ENCODE measurements around the gene ARID1A.
"Not testable (repeated sequence)": the region's sequence is repeated elsewhere in the genome, so short reads cannot be mapped to it uniquely, and the experiment has no call there.

Gene ARID1A

DNA sequence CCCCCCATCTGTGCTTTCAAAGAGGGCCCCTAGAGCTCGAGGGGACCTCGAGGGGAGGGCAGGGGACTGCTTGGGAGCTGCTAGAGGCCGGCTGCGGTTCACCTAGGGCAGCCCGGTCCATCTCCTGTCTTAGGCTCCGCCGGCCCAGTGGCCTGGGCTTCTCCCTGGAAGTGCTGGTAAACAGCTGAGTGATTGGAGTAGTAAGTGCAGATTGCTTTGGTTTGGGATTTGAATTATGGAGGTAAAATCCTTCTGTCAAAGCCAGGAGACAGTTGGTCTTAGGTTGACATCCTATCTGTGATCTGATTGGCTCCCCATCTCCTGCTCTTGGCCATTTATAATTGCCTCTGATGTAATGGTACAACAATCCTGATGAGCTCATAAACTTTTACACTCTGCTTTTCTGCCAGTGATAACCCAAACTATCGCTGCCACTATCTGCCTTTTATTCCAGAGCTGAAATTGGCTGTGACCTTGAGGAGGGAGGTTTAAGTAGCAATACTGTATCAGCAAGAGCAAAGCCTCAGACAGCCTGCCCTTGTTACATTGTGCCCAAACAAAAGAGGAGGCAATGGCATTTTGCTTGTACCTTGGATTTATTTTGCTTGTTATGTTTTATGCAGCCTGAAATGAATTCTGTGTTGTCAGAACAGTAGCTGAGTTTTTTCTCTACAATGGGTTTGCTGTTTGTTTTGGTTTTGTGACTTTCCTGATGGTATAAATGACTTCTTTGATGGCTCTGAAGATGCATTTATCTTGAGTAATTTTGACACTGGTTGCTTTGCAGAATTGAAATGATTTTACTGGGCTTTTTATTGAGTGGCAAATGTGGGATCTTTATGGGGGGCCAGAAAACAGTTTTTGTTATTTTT is 2.4 kb downstream of the ARID1A start:
- peak in 1 of 2 experiments; percentile 45 for DNase-seq

DNA sequence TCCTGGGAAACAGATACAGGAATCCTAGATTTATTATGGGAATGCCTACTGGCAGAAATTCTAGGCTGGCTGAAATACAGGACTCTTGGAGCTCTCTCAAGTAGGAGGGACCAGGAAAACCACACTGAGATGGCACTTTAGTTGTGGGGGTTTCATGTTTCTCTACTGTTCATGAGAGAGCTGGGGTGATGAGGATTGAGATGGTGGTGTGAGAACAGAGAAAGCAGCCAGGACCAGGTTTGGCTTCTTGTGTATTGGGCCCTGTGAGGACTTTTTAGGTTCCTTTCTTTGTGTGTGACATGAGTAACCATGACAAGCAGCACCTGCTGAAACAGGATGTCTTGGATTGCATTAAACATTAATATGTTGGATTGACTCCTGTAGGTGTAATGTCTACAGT is 4.9 kb downstream of the ARID1A start:
- DNase-seq, result no peak

DNA sequence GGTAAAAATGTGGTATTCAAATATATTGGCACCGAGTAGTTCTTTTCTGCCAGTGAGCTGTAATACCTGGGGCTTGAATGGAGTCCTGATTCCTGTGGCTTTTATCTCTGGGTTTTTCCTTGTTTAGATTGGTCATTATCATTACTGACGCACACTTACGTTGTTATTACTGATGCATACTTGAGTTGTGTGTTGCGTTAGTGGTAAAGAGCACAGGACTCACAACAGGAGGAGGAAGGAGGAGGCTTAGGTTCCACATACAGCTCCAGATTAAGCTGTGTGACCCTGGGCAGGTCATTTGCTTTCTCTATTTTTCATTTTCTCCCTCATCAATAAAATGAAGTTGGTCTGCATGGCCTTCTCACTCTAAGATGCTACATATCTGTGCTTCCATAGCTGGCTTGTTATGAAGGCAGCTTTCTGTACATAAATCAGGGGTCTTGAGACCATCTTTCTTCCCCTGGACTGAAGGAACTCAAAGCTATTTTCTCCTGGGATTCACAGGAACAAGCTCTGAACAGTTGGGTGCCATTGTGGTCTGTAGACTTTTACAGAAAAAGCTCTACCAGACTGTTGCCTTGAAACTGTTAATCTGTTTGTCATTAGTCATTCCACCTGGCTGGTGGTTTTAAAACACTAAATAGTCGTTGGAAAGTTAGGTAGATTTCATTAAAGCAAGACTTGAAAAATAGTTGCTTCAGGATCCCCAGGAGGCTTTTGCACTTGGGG is 5.6 kb downstream of the ARID1A start:
- DNase-seq, result no peak

DNA sequence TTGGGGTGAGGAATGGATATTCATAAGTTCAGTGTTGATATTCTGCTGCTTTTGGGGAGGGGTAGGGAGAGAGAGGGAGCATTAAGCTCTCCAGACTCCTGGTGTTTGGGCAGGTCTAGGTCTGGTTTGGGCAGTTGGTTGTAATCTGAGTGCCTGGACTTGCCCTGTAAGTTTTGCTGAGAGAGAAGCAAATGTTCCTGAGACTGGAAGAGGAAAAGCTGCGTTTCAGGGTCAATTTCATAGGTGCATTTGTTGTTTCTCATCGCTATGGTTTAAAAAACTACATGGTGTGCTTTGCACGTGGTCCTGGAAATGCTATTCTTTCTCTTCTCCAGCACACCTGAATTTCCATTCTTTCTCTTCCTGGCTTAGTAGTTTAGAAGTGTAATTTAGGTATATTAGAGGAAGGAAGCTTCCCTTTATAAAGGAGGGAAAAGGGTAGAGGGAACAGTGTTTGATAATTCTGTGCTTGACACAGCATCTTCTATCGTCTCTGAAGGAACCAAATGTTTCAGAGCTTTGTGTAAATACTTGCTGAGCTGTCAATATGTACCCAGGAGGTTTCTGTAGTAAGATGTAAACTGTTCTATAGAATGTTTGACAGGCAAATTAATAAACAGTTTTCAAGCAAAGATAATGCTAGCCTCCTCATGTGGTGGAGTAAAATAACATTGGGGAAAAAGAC is 6.3 kb downstream of the ARID1A start:
- no peak for DNase-seq

DNA sequence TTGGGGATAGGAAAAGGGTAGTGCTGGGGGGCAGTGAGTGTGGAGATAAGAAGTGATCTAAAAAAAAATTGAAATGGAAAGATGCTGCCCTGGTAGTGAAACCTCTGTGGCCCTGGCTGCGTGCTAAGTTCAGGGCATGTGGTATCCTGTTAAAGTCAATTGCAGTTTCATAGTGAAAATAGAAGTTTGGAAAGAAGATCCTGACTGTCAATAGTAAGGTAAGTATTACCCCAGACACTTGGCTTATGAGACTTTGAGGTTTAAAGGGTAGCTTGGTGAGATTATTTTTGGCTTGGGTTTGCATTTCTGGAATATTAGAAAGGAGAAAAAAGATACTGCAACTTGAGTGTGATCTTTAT is 6.8 kb downstream of the ARID1A start:
- no peak for DNase-seq

DNA sequence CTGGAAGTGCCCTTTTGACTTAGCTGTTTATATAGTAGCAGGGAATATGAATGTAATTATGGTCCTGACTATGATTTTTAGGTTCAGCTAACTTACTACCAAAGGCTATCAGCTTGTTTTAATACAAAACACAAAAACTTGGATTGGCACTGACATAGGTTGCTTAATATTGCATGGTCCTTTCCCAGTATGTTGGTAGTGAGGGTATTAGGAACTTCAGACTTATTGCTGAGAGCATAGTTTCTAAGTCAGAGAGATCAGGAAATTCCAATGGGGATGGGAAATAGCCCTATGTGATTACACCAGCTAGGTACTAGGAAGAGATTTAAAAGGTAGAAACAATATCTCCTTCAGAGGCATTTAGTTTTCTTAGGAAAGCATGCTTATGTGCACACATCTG is 7.7 kb downstream of the ARID1A start:
- DNase-seq, result no peak

DNA sequence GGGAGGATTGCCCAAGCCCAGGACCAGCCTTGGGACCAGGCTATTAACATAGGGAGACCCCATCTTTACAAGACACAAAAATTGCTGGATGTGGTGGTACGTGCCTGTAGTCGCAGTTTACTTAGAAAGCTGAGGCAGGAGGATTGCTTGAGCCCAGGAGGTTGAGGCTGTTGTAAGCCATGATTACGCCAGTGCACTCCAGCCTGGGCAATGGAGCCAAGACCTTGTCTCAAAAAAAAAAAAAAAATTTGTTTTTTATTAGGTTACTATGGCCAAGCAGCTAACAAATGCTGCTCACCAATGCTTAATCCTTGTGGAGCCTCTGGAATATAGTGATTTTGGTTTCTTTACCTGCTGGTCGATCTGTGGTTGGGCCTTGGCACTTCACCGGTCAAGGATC is 8.8 kb downstream of the ARID1A start:
- DNase-seq, result no peak

DNA sequence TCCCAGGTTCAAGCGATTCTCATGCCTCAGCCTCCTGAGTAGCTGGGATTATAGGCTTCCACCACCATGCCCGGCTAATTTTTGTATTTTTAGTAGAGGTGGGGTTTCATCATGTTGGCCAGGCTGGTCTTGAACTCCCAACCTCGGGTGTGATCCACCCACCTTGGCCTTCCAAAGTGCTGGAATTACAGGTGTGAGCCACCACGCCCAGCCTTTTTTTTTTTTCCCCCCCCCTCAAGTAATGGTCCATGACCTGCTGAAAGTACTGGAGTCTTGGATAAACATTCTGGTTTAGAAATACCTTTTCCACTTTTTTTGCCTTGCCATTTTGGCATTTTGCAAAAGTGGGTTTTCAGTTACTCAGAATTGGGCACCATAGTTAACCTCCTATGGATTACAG is 9.4 kb downstream of the ARID1A start:
- DNase-seq, result not testable (repeated sequence)

DNA sequence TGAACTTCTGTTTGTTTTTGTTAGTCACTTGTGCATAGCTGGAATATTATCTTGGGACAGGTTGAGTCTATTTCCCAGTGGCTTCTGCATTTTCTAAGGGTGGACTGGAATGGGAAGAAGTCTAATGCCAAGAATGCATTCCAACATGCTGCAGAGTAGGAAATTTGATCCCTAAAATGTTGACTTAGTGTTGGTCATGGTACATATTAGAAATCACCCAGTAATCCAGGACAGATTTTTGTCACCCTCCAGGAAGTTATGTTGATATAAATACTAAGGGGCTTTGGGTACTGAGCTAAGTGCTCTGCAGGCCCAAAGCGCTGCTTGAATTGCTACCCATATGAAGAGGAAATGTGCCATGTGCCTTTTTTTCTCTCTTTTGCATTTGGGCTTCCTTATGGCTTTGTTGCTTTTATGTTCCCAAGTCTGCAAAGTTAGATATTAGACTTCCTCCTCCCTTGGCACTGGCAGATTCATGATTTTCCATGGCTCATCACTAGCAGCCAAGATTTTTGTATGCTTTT is 10.0 kb downstream of the ARID1A start:
- DNase-seq, result no peak

DNA sequence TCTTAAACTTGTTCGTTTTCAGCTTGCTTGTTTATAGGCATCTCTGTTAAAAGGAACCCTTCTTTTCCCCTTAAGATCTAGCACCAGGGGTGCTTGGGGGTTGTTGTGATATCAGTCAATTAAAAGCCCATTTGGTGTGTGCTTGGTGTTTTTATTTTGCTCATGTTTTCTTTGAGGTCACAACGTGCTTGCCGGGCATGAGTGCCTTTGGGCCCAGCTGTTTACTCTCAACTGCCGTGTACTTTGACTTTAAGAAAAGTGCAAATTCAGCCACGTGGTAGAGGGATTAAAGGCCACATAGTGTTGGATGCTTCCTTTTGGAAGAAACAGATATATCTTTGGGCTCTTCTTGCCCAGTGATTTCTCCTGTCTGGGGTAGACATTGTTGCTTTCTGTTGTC is 10.5 kb downstream of the ARID1A start:
- DNase-seq, result no peak

DNA sequence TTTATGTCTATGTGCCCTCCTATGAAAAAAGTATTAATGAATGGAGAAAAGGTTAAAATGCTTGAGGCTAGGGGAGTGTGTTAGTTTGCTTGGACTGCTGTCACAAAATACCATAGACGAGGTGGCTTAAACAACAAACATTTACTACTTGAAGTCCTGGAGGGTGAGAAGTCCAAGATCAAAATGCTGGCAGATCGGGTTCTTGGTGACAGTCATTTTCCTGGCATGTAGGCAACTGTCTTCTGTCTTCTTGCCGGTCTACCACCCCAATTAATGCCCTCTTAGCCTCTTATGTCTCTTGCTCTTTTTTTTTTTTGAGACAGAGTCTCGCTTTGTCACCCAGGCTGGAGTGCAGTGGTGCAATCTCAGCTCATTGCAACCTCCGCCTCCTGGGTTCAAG is 15.0 kb downstream of the ARID1A start:
- no peak for DNase-seq

DNA sequence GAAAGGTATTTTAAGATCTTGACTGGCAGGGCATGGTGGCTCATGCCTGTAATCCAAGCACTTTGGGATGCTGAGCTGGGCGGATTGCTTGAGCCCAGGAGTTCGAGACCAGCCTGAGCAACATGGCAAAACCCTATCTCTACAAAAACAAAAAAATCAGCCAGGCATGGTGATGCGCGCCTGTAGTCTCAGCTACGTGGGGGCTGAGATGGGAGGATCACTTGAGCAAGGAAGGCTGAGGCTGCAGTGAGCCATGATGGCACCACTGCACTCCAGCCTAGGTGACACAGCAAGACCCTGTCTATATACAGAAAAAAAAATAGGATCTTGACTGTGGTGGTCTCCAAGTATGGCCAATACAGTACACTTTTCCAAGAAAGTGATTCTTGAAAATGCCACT is 16.0 kb downstream of the ARID1A start:
- DNase-seq, result no peak

DNA sequence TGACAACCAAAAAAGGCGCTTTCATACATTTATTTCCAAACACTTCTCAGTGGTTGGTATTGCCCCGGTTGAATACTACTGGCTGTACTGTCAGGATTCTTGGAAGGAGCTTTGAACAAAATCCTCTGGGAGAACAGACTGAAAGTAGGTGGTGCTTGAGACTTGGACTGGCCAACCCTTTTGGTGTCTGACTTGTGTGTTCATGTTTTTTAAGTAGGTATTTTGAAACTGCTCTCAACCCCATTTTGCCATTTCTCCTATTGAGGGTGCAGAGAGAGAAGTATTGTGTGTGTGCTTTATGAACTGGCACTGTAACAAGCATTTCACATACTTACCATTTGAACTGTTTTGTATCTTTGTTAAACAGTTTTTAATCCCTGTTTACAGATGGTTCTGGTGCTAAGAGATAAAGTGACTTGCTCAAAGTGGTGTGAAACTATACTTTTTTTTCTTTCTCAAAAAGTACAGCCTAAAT is 21.2 kb downstream of the ARID1A start:
- no peak for DNase-seq

DNA sequence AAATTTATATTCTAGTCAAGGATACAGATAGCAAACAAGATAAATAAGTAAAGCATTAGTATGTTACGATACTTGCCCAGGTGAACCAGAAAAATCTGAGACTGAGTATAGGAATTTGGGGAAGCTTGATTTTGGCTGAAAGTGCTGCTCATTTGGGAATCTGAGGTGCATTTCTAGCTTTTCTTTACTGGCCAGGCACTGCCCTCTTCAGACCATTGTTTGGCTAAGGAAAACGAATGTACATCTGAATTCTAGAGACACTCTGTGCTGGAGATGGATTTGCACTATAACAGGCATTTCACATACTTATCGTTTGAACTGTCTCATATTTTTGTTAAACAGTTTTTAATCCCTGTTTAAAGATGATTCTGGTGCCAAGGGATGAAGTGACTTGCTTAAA is 23.4 kb downstream of the ARID1A start:
- no peak for DNase-seq

DNA sequence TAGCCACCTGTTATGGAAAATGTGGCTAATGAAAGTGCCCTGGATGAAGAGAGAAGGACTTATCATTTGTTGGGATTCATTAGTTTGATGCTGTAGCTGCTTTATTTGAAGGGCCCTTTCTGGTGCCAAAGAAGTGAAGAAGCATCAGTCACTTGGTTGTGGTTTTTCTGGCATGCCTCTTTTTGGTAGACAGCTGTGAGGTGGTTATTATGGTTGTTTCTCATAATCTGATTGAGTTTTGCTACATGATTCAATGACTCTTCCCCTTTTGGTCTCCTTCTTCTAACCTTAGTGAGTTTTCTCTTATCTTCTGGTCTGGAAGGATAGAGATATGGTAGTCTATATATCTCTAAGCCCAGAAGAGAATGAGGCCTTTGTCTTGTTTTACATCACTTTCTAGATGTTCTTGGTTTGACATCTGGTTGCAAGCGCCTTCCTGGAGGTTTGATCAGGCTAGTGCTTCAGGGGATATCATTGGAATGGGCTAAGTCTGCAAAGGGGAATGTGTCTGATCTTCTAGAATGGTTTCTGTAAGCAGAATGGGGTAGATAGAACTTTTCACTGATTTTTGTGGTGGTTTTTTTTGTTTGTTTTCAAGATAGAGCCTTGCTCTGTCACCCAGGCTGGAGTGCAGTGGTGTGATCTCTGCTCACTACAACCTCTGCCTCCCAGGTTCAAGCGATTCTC is 26.0 kb downstream of the ARID1A start:
- no peak for DNase-seq

DNA sequence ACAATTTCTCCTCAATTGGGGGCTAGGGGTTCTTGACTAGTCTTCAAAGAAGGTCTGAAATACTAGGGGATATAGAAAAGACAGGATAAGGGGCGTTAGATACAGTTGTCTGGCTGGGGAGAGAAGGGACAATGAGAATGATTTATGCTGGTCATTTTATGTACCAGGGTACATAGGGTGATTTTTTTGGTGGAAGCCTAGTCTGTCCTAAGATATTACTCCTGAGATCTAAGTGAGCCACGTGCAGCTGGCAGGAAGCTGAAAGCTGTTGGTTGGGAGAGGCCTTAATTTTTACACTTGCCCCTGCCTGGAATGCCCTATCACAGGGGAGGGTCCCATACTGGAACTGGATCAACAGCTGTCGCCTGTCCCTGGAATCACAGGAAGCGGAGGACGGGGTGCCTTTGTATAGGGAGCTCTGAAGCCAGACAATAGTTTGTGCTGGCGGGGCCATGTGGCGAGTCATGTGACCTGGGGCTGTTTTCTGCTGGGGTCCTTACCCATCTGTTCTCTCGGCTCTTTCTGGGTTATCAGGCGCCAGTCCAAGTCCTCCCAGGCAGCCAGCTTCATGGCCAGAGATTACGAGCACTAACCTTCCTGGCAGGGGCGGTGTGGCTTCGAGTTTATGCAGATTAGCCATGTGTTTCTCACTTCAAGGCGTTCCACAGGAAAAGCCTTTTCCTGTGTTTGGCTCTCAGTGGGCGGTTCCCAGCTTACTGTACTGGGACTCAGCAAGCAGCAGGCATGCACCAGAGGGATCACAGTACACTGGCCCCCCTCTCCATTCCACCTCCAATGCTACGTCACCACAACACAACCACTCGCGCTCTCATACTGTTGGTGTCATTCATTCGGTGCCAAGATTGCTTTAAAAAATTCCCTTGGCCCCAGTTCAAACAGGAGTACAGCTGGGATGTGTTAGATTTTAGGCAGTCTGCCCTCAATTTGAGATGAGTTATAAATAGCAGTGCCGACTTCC is 27.5 kb downstream of the ARID1A start:
- DNase-seq, result no peak

DNA sequence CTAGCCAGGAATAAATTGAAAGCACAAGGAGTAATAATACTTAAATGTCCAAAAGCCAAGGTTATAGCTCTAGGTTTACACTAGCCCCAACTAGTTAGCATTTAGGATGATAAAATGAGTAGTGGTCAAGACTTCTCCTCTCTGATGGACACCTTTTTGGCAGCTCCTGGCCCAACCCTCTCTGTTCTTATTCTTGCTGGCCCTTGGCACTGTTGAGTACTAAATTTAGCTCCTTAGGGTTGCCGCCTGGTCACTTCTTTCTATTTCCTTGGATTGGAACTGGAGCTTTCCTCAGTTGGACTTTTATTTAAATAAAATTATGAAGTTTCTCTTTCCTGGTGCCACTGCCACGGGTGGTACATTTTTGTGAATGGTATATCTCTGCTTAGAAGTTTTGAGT is 28.3 kb downstream of the ARID1A start:
- no peak for DNase-seq

DNA sequence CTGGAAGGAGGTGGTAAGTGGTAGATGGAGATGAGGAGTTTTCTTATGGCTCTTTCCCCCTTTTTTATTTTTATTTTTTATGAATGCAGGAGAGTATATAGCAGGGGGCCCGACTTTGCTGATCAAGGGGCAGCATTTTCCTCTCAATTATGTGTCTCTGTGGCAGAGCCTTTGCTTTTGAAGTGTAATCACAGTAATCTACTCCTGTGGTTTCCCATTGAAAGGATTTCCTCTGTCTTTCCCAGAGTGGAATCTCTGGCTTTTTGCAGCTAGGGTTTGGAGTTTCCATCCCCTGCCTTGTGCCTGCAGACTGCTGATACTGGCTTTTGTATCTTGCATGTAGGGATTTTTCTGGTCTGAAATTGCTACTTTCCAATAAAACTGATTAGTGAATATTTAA is 29.1 kb downstream of the ARID1A start:
- DNase-seq, result no peak

DNA sequence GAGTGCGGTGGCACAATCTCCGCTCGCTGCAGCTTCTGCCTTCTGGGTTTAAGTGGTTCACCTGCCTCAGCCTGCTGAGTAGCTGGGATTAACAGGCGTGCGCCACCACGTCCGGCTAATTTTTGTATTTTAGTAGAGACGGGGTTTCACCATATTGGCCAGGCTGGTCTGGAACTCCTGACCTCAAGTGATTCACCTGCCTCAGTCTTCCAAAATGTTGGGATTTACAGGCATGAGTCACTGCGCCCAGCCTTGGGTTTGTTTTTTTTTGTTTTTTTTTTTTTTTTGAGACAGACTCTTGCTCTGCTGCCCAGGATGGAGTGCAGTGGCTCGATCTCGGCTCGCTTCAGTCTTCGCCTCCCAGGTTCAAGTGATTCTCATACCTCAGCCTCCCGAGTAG is 30.1 kb downstream of the ARID1A start:
- DNase-seq, result not testable (repeated sequence)

DNA sequence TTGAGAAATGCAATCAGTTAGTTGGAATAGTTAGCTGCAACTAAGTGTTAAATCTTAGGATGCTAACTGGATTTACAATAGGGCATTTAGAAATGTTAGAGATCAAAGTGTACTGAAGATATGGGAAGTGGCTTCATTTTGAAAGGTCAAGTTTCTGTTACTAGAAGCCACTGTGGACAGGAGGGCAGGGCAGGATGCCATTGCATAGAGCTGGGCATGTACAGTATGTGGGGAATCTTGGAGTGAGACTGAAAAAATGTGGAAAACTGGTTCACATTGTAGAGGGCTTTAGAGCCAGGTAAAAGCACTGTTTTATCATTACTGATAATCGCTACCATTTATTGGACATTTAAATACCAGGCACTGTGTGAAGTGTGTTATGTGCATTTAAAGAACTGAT is 31.0 kb downstream of the ARID1A start:
- DNase-seq, result no peak

DNA sequence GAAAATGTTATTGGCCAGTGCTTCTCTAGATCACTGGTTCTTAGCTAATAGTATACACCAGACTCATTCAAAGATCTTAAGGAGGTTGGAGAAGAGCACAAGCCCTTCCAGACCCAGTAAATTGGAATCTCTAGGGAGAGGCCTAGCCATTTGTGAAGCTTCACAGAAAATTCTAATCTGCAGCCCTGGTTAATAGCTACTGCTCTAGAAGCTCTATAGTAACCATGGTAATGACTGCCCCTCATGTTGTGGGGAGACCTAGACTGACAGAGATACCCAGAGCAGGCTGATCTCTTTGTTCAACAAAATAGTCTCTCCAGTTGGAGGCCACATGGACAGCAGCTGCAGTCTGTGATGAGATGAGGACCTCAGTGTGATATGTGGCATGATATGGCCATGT is 31.7 kb downstream of the ARID1A start:
- no peak for DNase-seq

DNA sequence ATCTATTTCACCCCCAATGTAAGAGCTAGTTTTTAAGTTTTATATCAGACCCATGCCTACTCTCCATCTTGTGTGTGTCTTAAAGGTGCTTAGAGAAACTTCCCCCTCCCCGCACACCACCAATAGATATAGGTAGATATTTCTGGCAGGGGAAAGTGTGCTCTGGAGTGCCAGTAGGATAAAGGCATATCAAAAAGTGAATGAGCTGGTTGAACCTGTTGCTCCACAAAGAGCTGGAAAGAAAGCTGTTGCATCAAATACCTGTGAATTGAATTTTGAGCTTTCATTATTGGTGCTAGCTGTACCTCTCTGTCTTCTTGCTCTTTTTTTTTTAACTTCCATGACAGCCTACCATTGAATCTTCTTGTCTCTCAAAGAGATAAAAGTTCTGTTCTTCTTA is 32.8 kb downstream of the ARID1A start:
- DNase-seq, result no peak

All from NCI-H187 (cell line).